Activated T-helper 17 cell treated with anti-CD3 and anti-CD28 coated beads, Interleukin-2, amount 50 U/mL, for 72 hours (primary cell): Measurements from ENCODE around the gene STX12. TPM values are rescaled to one million over a fixed set of nuclear protein-coding genes. Genes with fewer than 3 reads are reported as not detected.

Source experiments
- ATAC-seq: fragments of 150-1000 bp; cut with Tn5 transposase; replicated peaks from 2 replicates; pipeline ENCODE4 v1.10.0; 2021; ENCODE audit warnings: mild to moderate bottlenecking, moderate library complexity
- H3K27ac Mint-ChIP-seq: one replicate; pipeline ENCODE4 v1.8.0; 2022; ENCODE audit warnings: mixed read lengths
- H3K27me3 Mint-ChIP-seq: one replicate; pipeline ENCODE4 v1.8.0; 2022; ENCODE audit warnings: mixed read lengths
- H3K36me3 Mint-ChIP-seq: one replicate; pipeline ENCODE4 v1.8.0; 2022; ENCODE audit warnings: low read depth, mild to moderate bottlenecking, mixed read lengths
- H3K4me1 Mint-ChIP-seq: one replicate; pipeline ENCODE4 v1.8.0; 2022; ENCODE audit warnings: mixed read lengths
- H3K4me3 Mint-ChIP-seq: one replicate; pipeline ENCODE4 v1.8.0; 2022; ENCODE audit warnings: mild to moderate bottlenecking, mixed read lengths
- H3K9me3 Mint-ChIP-seq: one replicate; pipeline ENCODE4 v1.8.0; 2022; ENCODE audit warnings: mixed read lengths
- total RNA-seq, 2 donors: library from RNA; stranded (reverse); gene quantifications; one replicate each; pipeline ENCODE4 v1.2.3, GENCODE V29; 2022

STX12 gene
- 10 to 100 TPM; 39.1 to 50.7 TPM for total RNA-seq

DNA sequence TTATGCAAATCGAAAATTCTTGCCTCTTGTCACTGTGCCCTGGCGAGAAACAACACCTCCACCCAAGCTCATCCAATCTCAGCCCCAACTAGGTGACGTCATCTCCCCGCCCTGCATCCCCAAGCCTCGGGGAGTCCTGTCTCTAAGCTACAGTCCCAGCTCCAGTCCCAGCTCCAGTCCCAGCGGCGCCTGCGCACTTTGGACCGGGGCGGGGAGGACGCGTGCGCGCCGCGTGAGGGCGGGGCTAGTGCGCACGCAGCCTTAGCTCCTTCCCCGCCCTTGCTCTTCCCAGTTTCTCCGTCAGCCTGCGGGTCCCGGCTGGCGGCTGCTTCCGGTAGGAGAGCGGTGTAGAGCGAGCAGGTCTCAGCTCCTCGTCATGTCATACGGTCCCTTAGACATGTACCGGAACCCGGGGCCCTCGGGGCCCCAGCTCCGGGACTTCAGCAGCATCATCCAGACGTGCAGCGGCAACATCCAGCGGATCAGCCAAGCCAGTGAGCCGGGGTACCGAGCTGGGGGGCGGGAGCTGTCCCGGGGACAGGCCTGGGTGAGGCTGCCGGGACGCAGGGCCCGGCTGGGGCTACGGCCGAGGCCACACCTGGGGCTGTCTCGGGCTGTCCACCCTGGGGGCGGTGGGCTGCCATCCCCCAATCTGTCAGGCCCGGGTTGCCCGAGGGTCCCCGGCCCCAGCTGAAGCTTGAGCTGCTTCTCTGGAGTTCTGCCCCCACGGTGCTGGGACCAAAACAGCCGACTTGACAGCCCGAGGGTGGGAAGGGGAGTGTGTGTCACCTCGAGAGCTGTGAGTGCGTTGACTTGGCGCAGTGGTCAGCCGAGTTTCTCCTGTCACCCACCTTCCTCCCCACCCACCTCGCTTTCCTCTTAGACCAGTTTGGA, at the start of gene STX12:
Gene STX12, plus strand, starts transcription at position 288 of the 894 bp plus-strand sequence. Its CDS starts 89 bp downstream, at position 377.
- H3K9me3 Mint-ChIP-seq: no peaks in the 10 kb centered on the region
- no peaks in the 10 kb centered on the region for H3K27me3 Mint-ChIP-seq
- H3K27ac Mint-ChIP-seq: peak within 1 kb of the TSS; percentile 94
- ATAC-seq: peak; percentile 96
- H3K4me1 Mint-ChIP-seq: peaks cover 20% of the 10 kb centered on the region
- peaks cover 37% of the 10 kb centered on the region for H3K36me3 Mint-ChIP-seq
- H3K4me3 Mint-ChIP-seq: peak within 1 kb of the TSS; percentile 93

DNA sequence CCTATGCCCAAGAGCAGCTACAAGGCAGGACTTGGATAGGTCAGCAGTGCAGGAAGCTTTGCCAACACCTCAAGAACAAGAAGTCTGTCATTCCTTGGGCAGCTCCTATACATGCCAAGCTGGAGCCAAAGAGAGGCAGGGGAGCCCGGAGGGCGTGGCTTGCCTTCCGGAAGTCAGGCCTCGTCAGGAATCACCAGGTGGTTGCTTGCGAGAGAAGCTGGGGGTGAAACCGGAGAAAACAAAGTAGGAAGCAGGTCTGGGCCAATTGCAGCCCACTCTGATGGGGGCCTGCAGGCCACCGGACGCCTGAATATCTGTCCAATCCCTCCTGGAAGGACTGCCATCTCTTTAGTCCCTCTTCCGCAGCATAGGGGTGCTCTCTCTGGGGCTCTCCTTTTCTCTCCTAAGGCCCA, 48.1 kb upstream of the STX12 start:
- Mint-ChIP-seq H3K9me3 (no peaks in the 10 kb centered on the region), H3K36me3 (peaks cover 18% of the 10 kb centered on the region), H3K27ac (peak overlapping the region; percentile 99), H3K4me1 (peaks cover 15% of the 10 kb centered on the region), H3K4me3 (peak overlapping the region; percentile 93), H3K27me3 (no peaks in the 10 kb centered on the region)
- ATAC-seq: no peak

DNA sequence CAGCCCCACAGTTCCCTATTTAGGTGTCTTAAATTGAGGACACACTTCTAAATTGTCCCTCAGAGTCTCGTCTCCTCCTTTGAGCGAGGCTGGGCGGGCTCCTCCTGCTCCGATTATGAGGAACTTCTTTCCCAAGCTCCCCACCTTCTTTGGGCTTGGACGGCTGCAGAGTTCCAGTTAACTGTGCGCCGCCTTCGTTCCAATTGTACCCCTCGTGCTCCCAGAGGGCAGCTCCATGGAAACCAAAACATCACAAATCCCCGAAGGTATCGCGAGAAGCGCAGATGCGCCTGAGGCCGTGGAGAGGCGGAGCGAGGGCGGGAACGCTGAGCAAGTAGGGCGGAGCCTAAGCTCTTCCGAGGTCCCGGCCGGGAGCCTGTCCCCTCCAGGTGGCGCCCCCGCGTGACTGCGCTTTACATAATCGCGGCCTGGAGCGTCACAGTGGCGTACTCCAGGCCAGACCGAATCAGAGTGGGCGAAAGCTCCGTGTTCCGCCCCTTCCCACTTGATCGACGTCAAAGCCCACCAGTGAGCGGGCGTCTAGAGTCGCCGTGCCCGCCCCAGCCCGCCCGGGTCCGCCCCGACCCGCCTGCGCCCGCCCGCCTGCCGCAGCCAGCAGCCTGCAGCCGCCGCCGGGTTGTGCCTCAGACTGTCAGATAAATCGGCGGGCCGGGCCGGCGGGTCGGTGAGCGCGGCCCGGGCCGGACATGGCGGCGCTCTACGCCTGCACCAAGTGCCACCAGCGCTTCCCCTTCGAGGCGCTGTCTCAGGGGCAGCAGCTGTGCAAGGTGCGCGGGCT, 47.4 kb upstream of the STX12 start, which contains the start of gene FAM76A:
Gene FAM76A, plus strand, starts transcription at position 588 of the 799 bp plus-strand sequence. Its CDS starts 120 bp downstream, at position 708.
- Mint-ChIP-seq H3K27me3 (no peaks in the 10 kb centered on the region), H3K27ac (peak within 1 kb of the TSS; percentile 99), H3K4me1 (peaks cover 16% of the 10 kb centered on the region), H3K36me3 (peaks cover 23% of the 10 kb centered on the region), H3K9me3 (no peaks in the 10 kb centered on the region), H3K4me3 (peak within 1 kb of the TSS; percentile 93)
- peak; percentile 95 for ATAC-seq

DNA sequence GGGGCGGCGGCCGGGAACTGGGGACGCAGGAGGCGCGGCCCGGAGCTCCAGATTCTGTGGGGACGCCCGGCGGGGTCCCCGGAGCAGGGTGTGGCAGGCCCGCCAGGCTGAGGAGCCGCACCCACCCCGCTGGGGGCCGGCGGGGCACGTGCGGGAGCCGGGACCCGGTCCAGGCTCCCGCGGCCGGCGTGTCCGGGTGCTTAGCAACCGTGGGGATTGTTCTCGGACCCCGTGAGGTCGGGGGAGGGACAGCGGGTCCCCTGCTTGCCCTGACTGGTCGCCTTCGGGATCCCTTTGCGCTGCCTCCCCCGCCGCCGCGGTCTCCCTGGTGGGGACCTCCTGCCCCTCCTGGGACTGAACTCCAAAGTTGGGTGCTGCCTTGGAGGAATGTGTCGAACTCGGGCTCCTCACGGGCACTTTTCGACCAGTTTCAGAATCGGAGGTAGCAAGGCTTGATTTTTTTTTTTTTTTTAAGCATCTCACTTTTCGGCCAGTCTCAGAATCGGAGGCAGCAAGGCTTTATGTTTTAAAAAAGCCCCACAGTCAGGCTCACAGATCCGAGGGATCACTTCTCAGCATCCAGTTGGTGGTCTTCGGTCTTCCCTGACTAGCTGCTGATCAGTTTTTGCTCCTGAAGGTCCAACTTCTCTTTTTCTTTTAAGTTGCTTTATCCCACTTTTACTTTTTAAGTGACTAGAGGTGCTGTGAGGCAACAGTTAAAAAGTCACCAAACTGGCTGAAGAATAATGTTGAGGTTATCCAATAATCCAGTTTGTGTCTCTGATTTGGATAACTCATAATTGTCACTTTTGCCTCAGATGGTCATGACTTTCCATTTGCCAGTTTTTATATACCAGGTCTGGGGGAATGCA, 46.6 kb upstream of the STX12 start:
- ATAC-seq: no peak
- peak overlapping the region; percentile 38 for H3K27ac Mint-ChIP-seq

DNA sequence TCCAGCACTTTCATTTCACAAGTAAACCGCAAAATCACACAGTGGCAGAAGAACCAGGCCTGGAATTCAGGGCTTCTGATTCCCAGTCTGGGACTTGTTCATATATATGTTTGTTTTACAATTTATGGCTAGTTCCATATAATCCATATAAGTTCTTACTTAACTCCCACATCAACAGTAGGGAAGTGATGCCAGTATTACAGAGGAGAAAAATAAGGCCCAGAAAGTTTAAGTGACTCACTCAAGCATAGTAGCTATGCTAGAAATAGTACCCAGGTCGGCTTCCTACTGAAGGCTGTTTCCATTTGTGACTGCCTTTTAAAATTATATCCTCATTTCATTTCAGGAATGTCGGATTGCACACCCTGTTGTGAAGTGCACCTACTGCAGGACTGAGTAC, 45.9 kb upstream of the STX12 start:
- ATAC-seq: no peak
- Mint-ChIP-seq H3K27me3 (no peaks in the 10 kb centered on the region), H3K36me3 (peaks cover 30% of the 10 kb centered on the region), H3K4me3 (peak overlapping the region; percentile 81), H3K4me1 (peaks cover 16% of the 10 kb centered on the region), H3K9me3 (no peaks in the 10 kb centered on the region), H3K27ac (peak overlapping the region; percentile 38)

More for the DNA sequence above, 46.6 kb upstream of the STX12 start:
- Mint-ChIP-seq H3K36me3 (peaks cover 30% of the 10 kb centered on the region), H3K9me3 (no peaks in the 10 kb centered on the region), H3K4me1 (peaks cover 16% of the 10 kb centered on the region), H3K27me3 (no peaks in the 10 kb centered on the region), H3K4me3 (peak overlapping the region; percentile 81)

DNA sequence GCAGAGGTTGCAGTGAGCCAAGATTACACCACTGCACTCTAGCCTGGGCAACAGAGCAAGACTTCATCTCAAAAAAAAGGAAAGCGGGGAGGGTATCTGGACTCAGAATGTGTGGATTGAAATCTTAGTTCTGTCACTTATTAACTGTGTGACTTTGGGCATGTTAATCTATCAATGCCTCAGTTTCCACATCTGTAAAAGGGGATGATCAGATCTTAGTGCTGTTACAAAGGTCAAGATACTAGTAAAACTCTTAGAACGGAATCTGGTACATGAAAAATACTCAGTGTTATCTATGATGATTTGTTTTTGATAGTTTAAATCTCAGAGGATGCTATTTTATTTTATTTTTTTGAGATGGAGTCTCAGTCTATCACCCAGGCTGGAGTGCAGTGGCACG, 36.8 kb upstream of the STX12 start:
- Mint-ChIP-seq H3K27me3 (no peaks in the 10 kb centered on the region), H3K9me3 (no peaks in the 10 kb centered on the region), H3K4me1 (no peaks in the 10 kb centered on the region), H3K36me3 (peaks cover 64% of the 10 kb centered on the region), H3K4me3 (no peak overlapping the region), H3K27ac (no peak overlapping the region)
- ATAC-seq: no peak

DNA sequence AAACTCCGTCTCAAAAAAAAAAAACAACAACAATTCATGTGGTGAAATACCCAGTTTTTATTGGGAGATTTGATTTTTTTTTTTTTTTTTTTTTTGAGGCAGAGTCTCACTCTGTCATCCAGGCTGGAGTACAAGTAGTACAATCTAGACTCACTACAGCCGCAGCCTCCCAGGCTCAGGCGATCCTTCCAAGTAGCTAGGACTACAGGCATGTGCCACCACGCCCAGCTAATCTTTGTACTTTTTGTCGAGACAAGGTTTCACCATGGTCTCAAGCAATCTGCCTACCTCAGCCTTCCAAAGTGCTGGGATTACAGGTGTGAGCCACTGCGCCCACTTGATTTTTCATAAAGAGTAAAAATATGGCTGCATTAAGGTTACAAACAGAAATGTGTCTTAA, 31.9 kb upstream of the STX12 start:
- no peak for ATAC-seq
- H3K9me3 Mint-ChIP-seq: no peaks in the 10 kb centered on the region
- no peak overlapping the region for H3K27ac Mint-ChIP-seq
- no peaks in the 10 kb centered on the region for H3K4me1 Mint-ChIP-seq
- H3K4me3 Mint-ChIP-seq: no peak overlapping the region
- peaks cover 48% of the 10 kb centered on the region for H3K36me3 Mint-ChIP-seq
- H3K27me3 Mint-ChIP-seq: no peaks in the 10 kb centered on the region

DNA sequence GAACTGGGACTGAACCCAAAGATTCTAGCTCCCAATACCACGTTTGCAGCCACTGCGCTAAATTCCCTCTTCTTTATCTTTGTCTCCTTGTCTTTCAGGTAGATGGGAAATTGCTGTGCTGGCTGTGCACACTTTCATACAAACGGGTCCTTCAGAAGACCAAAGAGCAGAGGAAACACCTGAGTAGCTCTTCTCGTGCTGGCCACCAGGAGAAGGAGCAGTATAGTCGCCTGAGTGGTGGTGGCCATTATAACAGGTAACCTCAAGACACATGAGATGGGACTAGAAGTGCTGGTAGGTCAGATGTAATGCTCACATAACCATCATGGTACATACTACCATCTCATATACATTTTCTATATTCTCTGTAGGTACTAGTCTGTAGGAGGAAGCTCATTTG, 28.5 kb upstream of the STX12 start:
- H3K27me3 Mint-ChIP-seq: no peaks in the 10 kb centered on the region
- ATAC-seq: no peak
- no peak overlapping the region for H3K4me3 Mint-ChIP-seq
- peaks cover 48% of the 10 kb centered on the region for H3K36me3 Mint-ChIP-seq
- H3K4me1 Mint-ChIP-seq: no peaks in the 10 kb centered on the region
- H3K27ac Mint-ChIP-seq: peak overlapping the region; percentile 37
- no peaks in the 10 kb centered on the region for H3K9me3 Mint-ChIP-seq

DNA sequence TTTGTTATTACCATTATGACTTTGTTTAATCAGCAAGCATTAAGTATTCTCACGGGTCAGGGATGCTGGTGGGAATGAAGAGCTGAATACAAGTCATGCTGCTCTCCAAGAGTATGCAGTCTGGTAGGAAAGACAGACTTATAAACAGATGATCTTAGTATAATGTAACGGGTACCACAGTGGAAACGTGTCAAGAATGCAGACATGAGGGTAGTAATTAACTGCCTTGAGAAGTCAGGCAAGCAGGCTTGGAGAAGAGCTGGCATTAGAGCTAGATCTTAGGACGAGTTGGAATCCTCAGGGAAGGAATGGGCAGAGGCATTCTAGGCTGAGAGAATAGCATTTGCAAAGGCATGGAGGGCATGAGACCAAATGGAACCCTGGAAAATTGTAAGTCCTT, 27.6 kb upstream of the STX12 start:
- peak overlapping the region; percentile 37 for H3K27ac Mint-ChIP-seq
- no peaks in the 10 kb centered on the region for H3K27me3 Mint-ChIP-seq
- peaks cover 52% of the 10 kb centered on the region for H3K36me3 Mint-ChIP-seq
- no peak for ATAC-seq
- H3K4me3 Mint-ChIP-seq: no peak overlapping the region
- no peaks in the 10 kb centered on the region for H3K4me1 Mint-ChIP-seq
- H3K9me3 Mint-ChIP-seq: no peaks in the 10 kb centered on the region

DNA sequence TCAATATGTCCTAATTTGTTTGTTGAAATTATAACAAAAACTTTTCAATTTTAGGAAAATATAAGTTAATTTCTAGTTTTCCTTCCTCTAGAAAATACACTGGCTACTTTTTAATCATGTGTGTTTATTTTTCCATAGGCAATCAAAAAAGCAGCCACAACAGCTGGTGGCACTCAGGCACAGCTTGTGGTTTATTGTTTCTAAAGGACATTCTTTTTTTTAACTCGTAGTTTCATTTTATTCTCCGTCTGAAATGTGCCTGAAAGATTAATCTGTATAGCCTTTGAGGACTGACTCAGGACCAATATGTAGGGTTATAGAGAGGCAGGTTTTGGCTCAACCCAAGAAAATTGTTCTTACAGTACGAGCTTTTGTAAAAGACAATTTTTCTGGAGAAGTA, 20.7 kb upstream of the STX12 start:
- Mint-ChIP-seq H3K9me3 (no peaks in the 10 kb centered on the region), H3K27ac (peak overlapping the region; percentile 58), H3K36me3 (peaks cover 76% of the 10 kb centered on the region), H3K4me3 (no peak overlapping the region), H3K27me3 (no peaks in the 10 kb centered on the region), H3K4me1 (no peaks in the 10 kb centered on the region)
- no peak for ATAC-seq

DNA sequence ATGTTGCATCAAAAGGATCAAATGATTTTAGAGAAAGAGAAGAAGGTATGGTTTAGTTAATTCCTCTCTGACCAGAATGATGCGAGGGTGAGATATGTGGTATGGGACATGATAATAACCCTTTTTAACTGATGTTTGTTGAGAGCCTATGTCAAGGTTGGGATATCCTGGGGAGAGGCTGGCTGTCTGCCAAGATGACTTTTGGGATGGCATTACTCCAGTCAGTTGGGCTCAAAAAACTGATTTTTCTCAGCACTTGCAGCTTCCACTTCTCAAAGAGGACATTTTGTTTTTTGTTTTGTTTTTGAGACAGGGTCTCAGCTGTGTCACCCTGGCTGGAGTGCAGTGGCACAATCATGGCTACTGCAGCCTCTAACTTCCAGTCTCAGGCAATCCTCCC, 17.7 kb upstream of the STX12 start:
- no peak for ATAC-seq
- H3K4me1 Mint-ChIP-seq: no peaks in the 10 kb centered on the region
- no peak overlapping the region for H3K4me3 Mint-ChIP-seq
- H3K27me3 Mint-ChIP-seq: no peaks in the 10 kb centered on the region
- H3K36me3 Mint-ChIP-seq: peaks cover 79% of the 10 kb centered on the region
- H3K27ac Mint-ChIP-seq: no peak overlapping the region
- no peaks in the 10 kb centered on the region for H3K9me3 Mint-ChIP-seq

DNA sequence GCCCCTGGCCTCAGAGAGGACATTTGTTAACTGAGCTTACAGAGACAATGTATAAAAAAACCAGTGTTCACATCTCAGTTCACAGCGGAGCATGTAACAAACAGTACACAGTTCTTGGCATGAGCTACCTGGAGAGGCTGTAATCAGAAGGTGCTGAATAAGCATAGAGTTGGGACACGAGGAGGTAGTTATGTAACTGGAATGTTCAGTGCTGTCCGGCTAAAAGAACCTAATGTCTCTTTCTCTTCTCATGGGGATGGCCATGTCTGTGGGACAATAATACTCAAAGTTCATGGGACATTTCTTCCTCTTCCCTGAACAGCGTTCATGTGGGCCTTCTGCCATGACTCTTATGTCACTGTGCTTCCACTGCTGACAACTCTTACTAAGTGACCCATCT, 17.2 kb upstream of the STX12 start:
- H3K4me3 Mint-ChIP-seq: no peak overlapping the region
- H3K27ac Mint-ChIP-seq: no peak overlapping the region
- peaks cover 79% of the 10 kb centered on the region for H3K36me3 Mint-ChIP-seq
- no peak for ATAC-seq
- H3K9me3 Mint-ChIP-seq: no peaks in the 10 kb centered on the region
- no peaks in the 10 kb centered on the region for H3K27me3 Mint-ChIP-seq
- H3K4me1 Mint-ChIP-seq: no peaks in the 10 kb centered on the region

DNA sequence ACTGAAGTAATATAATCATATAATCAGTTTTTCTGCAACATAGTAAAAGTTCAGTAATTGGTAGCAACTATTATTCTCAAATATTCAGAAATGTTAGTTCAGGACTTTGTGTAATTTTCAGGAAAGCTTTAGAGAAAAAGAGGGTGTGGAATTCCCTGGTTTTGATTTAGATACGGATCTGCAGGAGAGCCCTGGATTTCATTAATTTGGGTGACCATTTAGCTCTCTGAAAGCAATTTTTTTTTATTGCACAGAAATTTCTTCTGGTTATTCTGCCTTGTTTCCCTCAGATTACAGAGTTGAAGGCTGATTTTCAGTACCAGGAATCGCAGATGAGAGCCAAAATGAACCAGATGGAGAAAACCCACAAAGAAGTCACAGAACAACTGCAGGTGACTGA, 13.8 kb upstream of the STX12 start:
- no peak overlapping the region for H3K4me3 Mint-ChIP-seq
- H3K4me1 Mint-ChIP-seq: no peaks in the 10 kb centered on the region
- H3K36me3 Mint-ChIP-seq: peaks cover 63% of the 10 kb centered on the region
- no peaks in the 10 kb centered on the region for H3K27me3 Mint-ChIP-seq
- H3K9me3 Mint-ChIP-seq: no peaks in the 10 kb centered on the region
- H3K27ac Mint-ChIP-seq: no peak overlapping the region
- ATAC-seq: no peak

DNA sequence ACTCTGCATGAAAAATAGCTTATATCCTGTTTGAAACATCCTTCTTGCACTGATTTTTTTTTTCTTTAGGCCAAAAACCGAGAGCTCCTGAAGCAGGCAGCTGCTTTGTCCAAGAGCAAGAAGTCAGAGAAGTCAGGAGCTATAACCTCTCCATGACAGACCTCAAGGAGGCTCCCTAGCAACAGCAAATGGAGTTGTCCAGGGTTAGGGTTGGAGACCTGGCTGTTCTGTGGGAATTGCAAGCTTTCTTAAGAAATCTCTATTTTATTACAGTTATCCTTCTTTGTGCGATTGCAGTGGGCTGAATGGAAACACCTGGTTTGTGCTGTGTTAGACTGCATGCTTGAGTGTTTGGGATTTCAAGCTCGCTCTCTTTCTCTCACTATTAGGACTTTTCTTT, 12.6 kb upstream of the STX12 start:
- H3K27ac Mint-ChIP-seq: no peak overlapping the region
- no peaks in the 10 kb centered on the region for H3K9me3 Mint-ChIP-seq
- ATAC-seq: no peak
- H3K4me1 Mint-ChIP-seq: no peaks in the 10 kb centered on the region
- H3K27me3 Mint-ChIP-seq: no peaks in the 10 kb centered on the region
- H3K4me3 Mint-ChIP-seq: no peak overlapping the region
- H3K36me3 Mint-ChIP-seq: peaks cover 52% of the 10 kb centered on the region
